ENCODE data around the gene LYST.

- TF ChIP-seq CTCF (IDR thresholded peaks at IDR 0.05): no peak
- TF ChIP-seq POLR2A (IDR thresholded peaks at IDR 0.05): no peak
These were observed 214.3 kb downstream of the LYST start for GRCh38 chr1:235652364-235652763.
